Measurements from ENCODE around the gene SH2B2.

The SH2B2 gene

DNA sequence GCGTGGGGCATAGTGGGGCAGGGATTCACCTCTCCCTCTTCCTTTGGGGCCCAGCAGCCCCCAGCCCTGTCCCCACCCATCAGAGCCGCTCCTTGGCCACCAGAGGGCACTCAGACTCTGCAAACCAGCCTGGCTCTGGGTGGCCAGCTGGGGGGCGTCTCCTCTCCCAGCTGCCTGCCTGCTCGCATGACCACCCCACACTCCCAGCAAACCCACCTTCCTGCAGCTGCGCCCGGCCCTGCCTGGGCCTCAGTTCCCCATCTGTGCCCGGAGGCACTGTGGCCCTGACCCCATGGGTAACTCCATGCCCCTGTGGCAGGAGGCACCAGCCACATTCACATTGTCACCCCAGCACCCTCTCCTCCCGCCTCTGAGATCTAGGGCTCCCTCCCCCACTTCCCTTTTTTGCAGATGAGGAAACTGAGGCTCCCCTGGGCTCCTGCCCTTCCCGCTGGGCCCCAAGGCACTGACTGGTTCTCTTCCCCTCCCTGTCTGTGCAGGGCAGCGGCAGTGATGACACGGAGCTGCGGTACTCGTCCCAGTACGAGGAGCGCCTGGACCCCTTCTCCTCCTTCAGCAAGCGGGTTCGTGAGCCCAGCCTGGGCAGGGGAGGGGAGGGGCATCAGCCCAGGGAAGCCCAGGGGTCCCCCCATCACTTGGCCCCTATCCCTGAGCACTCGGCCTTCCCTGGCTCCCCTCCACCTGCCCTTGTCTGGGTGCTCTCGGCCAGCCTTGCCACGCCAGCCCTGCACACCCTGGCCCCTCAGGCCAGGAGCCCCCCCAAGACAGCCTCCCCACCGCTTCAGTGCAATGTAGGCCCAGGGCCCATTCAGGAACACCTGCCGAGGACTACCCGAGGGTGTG is 6.9 kb upstream of the SH2B2 start:
- H3K79me2 ChIP-seq (ENCODE audit: insufficient read depth, low read length) = no peaks in the 10 kb centered on the region
- no peak overlapping the region for H2AFZ ChIP-seq (ENCODE audit: low read depth, low read length)
- H3K4me1 ChIP-seq (ENCODE audit: insufficient read depth, low read length) = no peaks in the 10 kb centered on the region; the same call in 1 of the 2 replicates
- no peaks in the 10 kb centered on the region for H4K20me1 ChIP-seq (ENCODE audit: insufficient read depth, low read length)
- no peak overlapping the region for H3K27ac ChIP-seq (ENCODE audit: low read length)
- DNase-seq (peak; percentile 70), ATAC-seq (ENCODE audit: insufficient read depth, low read depth) (peak; percentile 99)
- TF ChIP-seq EZH2 (IDR thresholded peaks at IDR 0.05; ENCODE audit: borderline replicate concordance, low read depth, low read length, severe bottlenecking) = no peak
- TF ChIP-seq, protein P1, sequence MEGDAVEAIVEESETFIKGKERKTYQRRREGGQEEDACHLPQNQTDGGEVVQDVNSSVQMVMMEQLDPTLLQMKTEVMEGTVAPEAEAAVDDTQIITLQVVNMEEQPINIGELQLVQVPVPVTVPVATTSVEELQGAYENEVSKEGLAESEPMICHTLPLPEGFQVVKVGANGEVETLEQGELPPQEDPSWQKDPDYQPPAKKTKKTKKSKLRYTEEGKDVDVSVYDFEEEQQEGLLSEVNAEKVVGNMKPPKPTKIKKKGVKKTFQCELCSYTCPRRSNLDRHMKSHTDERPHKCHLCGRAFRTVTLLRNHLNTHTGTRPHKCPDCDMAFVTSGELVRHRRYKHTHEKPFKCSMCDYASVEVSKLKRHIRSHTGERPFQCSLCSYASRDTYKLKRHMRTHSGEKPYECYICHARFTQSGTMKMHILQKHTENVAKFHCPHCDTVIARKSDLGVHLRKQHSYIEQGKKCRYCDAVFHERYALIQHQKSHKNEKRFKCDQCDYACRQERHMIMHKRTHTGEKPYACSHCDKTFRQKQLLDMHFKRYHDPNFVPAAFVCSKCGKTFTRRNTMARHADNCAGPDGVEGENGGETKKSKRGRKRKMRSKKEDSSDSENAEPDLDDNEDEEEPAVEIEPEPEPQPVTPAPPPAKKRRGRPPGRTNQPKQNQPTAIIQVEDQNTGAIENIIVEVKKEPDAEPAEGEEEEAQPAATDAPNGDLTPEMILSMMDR (IDR thresholded peaks at IDR 0.05; ENCODE audit: borderline replicate concordance, extremely low read depth, low read length, poor library complexity, severe bottlenecking) = peak; percentile 89
- H3K4me2 ChIP-seq (ENCODE audit: insufficient read depth, low read length) = no peak overlapping the region
- H3K36me3 ChIP-seq (ENCODE audit: insufficient read depth, low read length) = no peaks in the 10 kb centered on the region
- H3K9ac ChIP-seq (ENCODE audit: low read depth, low read length) = no peak overlapping the region
- no peaks in the 10 kb centered on the region for H3K9me3 ChIP-seq (ENCODE audit: insufficient read depth, low read length, severe bottlenecking)
- H3K4me3 ChIP-seq (ENCODE audit: low read depth in 1 of 2, low read length in 2 of 2) = no peak overlapping the region
- no peaks in the 10 kb centered on the region for H3K27me3 ChIP-seq (ENCODE audit: insufficient read depth, low read length, poor library complexity)

DNA sequence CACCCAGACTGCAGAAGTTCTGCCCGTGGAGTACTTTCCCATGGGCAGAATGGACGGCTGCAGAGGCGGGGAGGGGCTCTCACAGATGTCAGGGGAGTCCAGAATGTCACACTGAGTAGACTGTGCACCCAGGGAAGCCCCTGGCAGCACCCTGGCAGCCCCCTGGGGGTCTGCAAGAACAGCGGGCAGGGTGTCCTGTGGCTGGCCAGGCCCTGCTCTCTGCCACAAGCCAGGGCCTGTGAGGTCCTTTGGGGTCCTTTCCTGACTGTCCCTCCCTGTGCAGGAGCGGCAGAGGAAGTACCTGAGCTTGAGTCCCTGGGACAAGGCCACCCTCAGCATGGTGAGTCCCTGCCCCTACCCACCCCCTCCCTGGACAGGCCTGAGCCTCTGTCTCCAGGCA is 6.1 kb upstream of the SH2B2 start:
- DNase-seq (no peak), ATAC-seq (ENCODE audit: insufficient read depth, low read depth) (no peak)
- Histone ChIP-seq H3K9ac (ENCODE audit: low read depth, low read length) (no peak overlapping the region), H3K4me1 (ENCODE audit: insufficient read depth, low read length) (no peaks in the 10 kb centered on the region; the same call in 1 of the 2 replicates), H3K4me3 (ENCODE audit: low read depth in 1 of 2, low read length in 2 of 2) (no peak overlapping the region), H3K79me2 (ENCODE audit: insufficient read depth, low read length) (no peaks in the 10 kb centered on the region), H3K4me2 (ENCODE audit: insufficient read depth, low read length) (no peak overlapping the region), H3K27ac (ENCODE audit: low read length) (no peak overlapping the region), H3K36me3 (ENCODE audit: insufficient read depth, low read length) (no peaks in the 10 kb centered on the region), H3K9me3 (ENCODE audit: insufficient read depth, low read length, severe bottlenecking) (no peaks in the 10 kb centered on the region), H4K20me1 (ENCODE audit: insufficient read depth, low read length) (no peaks in the 10 kb centered on the region), H3K27me3 (ENCODE audit: insufficient read depth, low read length, poor library complexity) (no peaks in the 10 kb centered on the region), H2AFZ (ENCODE audit: low read depth, low read length) (no peak overlapping the region)
- TF ChIP-seq EZH2 (IDR thresholded peaks at IDR 0.05; ENCODE audit: borderline replicate concordance, low read depth, low read length, severe bottlenecking) = no peak
- TF ChIP-seq, protein P1 (IDR thresholded peaks at IDR 0.05; ENCODE audit: borderline replicate concordance, extremely low read depth, low read length, poor library complexity, severe bottlenecking) = no peak

DNA sequence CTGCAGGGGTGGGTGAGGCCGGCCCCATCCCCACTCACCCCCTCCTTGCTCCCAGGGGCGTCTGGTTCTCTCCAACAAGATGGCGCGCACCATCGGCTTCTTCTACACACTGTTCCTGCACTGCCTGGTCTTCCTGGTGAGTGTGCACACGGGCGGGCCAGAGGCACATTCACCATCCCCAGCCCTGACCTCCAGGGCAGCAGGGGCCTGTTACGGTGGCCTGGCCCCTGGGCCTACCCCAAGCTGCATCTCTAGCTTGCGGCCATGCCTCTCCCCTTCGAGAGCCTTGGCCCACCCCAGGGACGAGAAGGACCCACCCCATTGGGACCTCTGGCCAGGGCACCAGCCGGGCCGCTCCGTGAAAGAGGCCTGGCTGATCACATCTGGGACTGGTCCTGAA is 4.9 kb upstream of the SH2B2 start:
- Histone ChIP-seq H3K9ac (ENCODE audit: low read depth, low read length) (no peak overlapping the region), H4K20me1 (ENCODE audit: insufficient read depth, low read length) (0 out of 2 replicates have a peak, but pooled peaks cover 6% of the 10 kb centered on the region), H3K36me3 (ENCODE audit: insufficient read depth, low read length) (no peaks in the 10 kb centered on the region), H3K4me2 (ENCODE audit: insufficient read depth, low read length) (no peak overlapping the region), H3K4me1 (ENCODE audit: insufficient read depth, low read length) (peaks cover 7% of the 10 kb centered on the region), H2AFZ (ENCODE audit: low read depth, low read length) (no peak overlapping the region), H3K27ac (ENCODE audit: low read length) (no peak overlapping the region), H3K79me2 (ENCODE audit: insufficient read depth, low read length) (no peaks in the 10 kb centered on the region), H3K27me3 (ENCODE audit: insufficient read depth, low read length, poor library complexity) (peaks cover 9% of the 10 kb centered on the region), H3K9me3 (ENCODE audit: insufficient read depth, low read length, severe bottlenecking) (no peaks in the 10 kb centered on the region), H3K4me3 (ENCODE audit: low read depth in 1 of 2, low read length in 2 of 2) (no peak overlapping the region)
- DNase-seq = no peak
- TF ChIP-seq, protein P1 (IDR thresholded peaks at IDR 0.05; ENCODE audit: borderline replicate concordance, extremely low read depth, low read length, poor library complexity, severe bottlenecking) = no peak
- TF ChIP-seq EZH2 (IDR thresholded peaks at IDR 0.05; ENCODE audit: borderline replicate concordance, low read depth, low read length, severe bottlenecking) = no peak
- ATAC-seq (ENCODE audit: insufficient read depth, low read depth) = no peak

Data from DND-41 (cell line).